ENCODE data around the gene DNAH8.

Gene DNAH8

GRCh38 chr6:38976051-38976450 lies 260.9 kb downstream of the DNAH8 start:
- no peak for DNase-seq

GRCh38 chr6:38976801-38977500 lies 261.8 kb downstream of the DNAH8 start:
- no peak for DNase-seq

GRCh38 chr6:38978139-38978704 lies 263.1 kb downstream of the DNAH8 start:
- DNase-seq, result no peak

- no peak for DNase-seq
These were observed 267.4 kb downstream of the DNAH8 start for GRCh38 chr6:38982470-38982869.

GRCh38 chr6:38984723-38985122 lies 269.6 kb downstream of the DNAH8 start:
- no peak for DNase-seq

- DNase-seq, result no peak
These were observed 270.7 kb downstream of the DNAH8 start for GRCh38 chr6:38985839-38986238.

- no peak for DNase-seq
These were observed 272.4 kb downstream of the DNAH8 start for GRCh38 chr6:38987503-38987902.

GRCh38 chr6:38988736-38989449 lies 273.8 kb downstream of the DNAH8 start:
- no peak for DNase-seq

GRCh38 chr6:38990475-38990874 lies 275.4 kb downstream of the DNAH8 start:
- no peak for DNase-seq

GRCh38 chr6:38996676-38997075 lies 281.6 kb downstream of the DNAH8 start:
- DNase-seq, result no peak

- DNase-seq, result peak; percentile 76
These were observed 282.1 kb downstream of the DNAH8 start for GRCh38 chr6:38997128-38997761.

- DNase-seq, result peak; percentile 68
These were observed 288.0 kb downstream of the DNAH8 start for GRCh38 chr6:39003072-39003471.

GRCh38 chr6:39003492-39003891 lies 288.4 kb downstream of the DNAH8 start:
- no peak for DNase-seq

- DNase-seq, result no peak
These were observed 289.7 kb downstream of the DNAH8 start for GRCh38 chr6:39004801-39005200.

GRCh38 chr6:39005774-39006173 lies 290.7 kb downstream of the DNAH8 start:
- peak; percentile 31 for DNase-seq

- no peak for DNase-seq
These were observed 292.5 kb downstream of the DNAH8 start for GRCh38 chr6:39007575-39007974.

GRCh38 chr6:39008737-39009136 lies 293.6 kb downstream of the DNAH8 start:
- no peak for DNase-seq

- DNase-seq, result no peak
These were observed 294.4 kb downstream of the DNAH8 start for GRCh38 chr6:39009476-39009875.

- DNase-seq, result no peak
These were observed 301.9 kb downstream of the DNAH8 start for GRCh38 chr6:39016839-39017546.

GRCh38 chr6:39017547-39017880 lies 302.4 kb downstream of the DNAH8 start:
- DNase-seq, result no peak

- no peak for DNase-seq
These were observed 303.0 kb downstream of the DNAH8 start for GRCh38 chr6:39018103-39018502.

GRCh38 chr6:39020136-39020535 lies 305.0 kb downstream of the DNAH8 start:
- DNase-seq, result no peak

GRCh38 chr6:39021041-39021440 lies 305.9 kb downstream of the DNAH8 start:
- no peak for DNase-seq

All from NCI-H82 (cell line).